ENCODE data around the gene SUN1.
"Not testable (repeated sequence)": the region's sequence is repeated elsewhere in the genome, so short reads cannot be mapped to it uniquely, and the experiment has no call there.

Gene SUN1

DNA sequence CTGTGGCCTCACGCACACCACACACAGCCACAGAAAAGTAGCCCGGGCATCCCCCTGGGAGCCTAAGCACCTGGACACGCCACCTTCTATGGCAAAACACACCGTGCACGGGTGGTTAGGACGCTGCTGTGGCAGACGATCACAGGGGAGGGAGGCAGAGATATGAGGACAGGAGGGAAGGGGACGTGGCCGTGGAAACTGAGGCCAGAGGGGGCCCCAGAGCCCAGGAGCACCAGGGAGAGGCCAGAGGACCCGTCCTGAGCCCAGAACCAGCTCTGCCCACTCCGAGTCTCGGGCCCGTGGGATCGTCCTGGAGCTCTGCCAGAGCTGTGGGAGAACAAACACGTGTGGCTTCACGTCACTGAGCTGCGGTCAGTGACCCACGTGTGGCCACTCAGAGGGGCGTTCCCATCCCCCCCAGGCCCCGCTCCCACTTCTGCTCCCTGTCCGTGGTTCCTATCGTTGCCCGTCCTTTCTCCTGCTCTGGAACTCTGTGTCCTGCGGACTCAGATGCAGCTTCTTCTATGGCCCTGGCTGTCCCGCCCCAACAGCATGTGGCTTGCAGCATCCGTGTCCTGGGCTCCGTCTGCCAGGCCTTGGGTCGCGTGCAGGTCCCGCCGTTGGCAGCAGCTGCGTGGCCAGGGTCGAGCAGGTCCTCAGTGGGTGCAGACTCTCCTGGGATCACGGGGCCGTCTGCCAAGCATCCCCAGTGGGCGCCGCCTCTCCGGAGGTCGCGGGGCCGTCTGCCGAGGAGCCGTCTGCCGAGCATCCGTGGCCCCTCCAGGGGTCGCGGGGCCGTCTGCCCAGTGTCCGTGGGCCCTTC, 75.1 kb downstream of the SUN1 start:
- no peak for DNase-seq (ENCODE audit: low spot score)

DNA sequence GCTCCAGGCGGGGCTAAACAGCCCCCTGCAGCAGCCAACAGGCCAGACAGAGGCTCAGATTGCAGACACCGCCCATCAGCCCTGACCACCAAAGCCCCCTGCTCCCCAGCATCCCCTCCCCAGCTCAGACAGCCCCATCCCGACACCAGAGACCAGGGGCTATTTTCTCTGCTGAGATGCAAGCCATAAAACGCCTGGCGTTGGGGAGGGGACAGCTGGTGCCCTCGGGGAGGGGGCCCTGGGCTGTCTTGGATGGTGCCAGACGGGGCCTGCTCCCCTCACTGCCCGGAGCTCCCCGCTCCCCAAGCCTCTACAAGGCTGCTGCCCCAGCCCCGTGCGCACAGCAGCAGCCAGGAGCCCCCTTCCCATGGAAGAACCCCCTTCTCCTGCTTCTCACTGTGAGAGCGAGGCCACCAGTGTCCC, 75.9 kb downstream of the SUN1 start:
- DNase-seq (ENCODE audit: low spot score): no peak

GRCh38 chr7:908591-909357, 76.5 kb downstream of the SUN1 start:
- DNase-seq (ENCODE audit: low spot score): not testable (repeated sequence)

- no peak for DNase-seq (ENCODE audit: low spot score)
Observed at GRCh38 chr7:909358-910329, 77.4 kb downstream of the SUN1 start.

DNA sequence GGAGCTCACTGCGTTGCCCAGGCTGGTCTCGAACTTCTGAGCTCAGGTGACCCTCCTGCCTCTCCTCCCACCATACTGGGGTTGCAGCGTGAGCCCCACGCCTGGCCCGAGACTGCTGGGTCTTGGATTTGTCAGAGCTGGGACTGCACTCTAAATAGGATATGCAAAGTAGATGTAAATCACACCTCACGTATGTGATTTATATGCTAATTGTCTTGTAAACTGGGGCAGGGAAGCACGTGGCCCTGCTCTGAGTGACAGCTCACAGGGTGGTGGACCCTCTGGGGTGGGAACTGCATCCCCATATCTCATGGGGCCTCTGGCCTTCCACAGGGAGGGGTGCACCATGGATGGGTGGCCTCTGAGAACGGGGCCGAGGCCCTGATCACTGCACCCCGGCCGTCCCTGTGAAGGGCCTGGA, 78.2 kb downstream of the SUN1 start:
- no peak for DNase-seq (ENCODE audit: low spot score)

DNA sequence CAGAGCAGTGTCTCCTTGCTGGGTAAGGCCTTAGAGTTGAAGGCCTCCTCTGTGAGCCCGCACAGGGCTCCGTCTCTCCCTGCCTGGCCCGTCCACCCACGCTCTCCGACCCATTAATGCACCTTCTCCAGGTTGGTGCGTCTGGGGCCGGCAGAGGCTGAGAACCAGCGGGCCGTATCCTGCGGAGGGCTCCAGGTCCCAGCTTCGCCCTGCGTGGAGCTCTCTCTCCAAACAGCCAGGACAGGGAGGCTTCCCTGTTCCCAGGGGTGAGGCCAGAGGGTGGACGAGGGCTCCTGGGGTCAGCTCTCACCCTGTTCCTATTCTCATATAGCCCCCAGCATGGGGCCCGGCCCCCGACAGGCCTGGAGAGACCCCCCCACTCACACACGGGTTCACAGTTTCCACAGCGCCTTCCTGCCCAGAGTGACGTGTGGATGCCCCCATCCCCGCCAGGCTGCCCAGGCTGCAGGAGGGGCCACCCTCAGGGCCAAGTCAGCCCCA, 78.7 kb downstream of the SUN1 start:
- no peak for DNase-seq (ENCODE audit: low spot score)

GRCh38 chr7:911791-912480, 79.7 kb downstream of the SUN1 start:
- DNase-seq (ENCODE audit: low spot score): no peak

GRCh38 chr7:913736-914520, 81.7 kb downstream of the SUN1 start:
- no peak for DNase-seq (ENCODE audit: low spot score)

GRCh38 chr7:914521-915194, 82.4 kb downstream of the SUN1 start:
- DNase-seq (ENCODE audit: low spot score): no peak

DNA sequence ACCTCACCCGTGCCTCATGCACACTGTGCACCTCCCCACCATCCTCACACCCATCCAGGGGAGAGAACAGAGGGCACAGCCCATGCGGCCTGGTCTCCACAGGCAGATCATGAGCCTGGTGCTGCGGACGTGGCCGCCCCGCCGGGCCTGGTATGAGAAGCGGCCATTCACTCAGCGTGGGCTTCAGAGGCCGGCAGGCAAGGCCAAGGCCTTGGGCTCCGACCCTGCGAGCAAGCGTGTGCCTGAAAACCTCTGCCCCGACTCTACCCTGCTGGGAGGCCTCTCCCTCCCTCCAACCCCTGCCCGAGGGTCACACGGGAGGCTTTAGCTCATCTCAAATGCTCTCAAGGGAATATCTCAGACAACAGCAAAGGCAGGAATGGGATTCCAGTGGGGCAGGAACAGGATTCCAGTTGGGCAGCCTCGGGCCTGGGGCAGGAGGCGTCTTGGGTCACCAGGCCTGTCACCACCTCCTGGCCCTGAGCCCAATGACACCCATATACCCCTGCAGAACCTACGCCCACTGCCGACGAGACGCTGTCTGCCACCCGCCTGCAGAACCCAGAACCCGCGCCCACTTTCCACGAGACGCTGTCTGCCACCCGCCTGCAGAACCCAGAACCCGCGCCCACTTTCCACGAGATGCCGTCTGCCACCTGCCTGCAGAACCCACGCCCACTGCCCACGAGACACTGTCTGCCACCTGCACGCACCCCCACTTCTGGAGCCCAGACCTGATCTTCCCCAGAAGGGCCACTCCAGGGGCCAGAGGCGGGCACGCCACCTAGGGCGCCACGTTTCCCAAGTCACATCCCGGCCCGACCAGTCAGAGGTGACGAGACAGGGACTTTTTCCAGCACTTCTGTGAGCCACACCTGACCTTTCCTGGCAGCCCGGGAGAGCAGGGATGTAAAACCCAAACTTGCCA, 83.3 kb downstream of the SUN1 start:
- no peak for DNase-seq (ENCODE audit: low spot score)

DNA sequence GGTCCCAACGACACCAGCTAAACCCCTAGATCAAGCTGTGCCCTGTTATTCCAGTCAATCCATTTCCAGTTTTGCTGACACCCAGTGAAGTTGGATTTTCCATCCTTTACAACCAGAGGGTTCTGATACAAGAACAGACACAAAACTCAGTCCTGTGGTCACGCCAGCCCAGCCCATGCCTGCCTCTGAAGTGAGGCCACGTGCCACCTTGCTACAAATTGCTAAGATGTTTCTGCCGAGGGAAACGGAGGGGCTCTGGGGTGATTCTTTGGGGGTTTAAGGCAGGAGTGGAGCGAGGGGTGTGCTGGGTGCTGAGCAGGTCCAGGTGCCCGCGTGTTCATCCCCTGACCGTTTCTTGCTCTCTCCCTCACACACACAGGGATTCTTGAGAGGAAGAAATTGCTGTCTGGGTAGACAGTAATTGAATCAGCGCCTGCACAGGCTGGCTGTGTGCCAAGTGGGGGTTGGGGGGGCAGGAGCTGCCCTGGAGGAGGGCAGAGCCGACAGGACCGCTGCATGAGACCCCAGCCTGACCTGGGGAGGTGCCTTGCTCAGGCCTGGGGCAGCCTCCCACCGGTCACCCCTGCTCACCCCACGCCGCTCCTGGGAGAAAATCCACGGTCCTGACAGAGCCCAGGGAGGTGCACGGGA, 84.1 kb downstream of the SUN1 start:
- DNase-seq (ENCODE audit: low spot score): no peak

DNA sequence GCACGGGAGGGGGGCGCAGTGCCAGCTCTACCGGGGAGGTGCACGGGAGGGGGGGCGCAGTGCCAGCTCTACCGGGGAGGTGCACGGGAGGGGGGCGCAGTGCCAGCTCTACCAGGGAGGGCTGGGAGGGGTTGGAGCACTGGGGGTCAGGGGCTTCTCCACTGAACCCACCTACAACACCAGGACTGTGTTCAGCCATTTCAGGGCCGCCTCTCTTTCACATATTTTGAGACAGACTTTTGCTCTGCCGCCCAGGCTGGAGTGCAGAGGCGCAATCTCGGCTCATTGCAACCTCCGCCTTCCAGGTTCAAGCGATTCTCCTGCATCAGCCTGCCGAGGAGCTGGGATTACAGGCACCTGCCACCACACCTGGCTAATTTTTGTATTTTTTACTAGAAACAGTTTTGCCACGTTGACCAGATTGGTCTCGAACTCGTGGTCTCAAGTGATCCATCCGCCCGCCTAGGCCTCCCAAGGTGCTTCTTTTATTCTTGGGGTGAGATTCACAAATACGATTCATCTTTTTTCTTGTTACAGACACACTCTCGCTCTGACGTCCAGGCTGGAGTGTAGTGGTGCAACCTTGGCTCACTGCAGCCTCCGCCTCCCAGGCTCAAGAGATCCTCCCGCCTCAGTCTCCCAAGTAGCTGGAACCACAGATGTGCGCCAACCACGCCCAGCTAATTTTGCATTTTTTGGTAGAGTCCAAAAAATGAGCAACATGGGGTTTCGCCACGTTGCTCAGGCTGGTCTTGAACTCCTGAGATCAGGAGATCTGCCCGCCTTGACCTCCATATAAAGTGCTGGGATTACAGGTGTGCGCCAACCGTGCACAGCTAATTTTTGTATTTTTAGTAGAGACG, 85.2 kb downstream of the SUN1 start:
- no peak for DNase-seq (ENCODE audit: low spot score)

DNA sequence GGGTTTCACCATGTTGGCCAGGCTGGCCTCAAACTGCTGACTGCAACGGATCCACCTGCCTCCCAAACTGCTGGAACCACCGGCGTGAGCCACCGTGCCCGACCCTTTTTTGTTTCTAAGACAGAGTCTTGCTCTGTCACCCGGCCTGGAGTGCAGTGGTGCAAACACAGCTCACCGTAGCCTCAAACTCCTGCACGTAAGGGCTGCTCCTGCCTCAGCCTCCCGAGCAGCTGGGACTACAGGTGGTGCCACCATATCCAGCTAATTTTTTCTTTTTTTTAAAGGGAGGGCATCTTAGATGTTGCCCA, 85.8 kb downstream of the SUN1 start:
- no peak for DNase-seq (ENCODE audit: low spot score)

DNA sequence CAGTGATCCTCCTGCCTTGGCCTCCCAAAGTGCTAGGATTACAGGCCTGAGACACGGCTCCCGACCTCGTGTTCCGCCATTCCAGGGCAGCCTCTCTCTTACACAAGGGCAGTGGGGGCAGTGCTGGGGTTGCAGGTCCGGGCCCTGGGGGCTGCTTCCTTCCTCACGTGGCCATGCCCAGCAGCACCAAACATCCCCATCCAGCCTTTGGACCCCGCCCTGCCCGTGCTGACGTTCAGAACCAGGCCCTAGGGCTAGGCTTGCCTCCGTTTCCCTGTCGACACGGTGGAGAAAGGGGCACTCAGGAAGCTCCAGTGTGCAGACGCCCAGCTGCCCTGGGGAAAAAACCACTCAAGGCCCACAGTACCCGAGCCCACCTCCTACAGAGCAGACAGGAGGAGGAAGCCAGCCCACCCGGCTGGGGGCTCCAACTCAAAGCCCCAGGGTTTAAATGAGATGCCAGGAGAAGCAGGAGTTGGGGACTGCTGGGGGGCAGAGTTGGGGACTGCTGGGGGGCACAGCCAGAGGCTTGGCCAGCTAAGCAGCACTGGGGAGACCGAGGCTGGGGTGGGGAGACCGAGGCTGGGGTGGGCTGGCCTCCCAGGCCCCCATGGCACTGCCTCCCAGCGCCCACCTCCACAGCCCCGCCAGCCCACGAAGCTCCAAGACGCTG, 86.3 kb downstream of the SUN1 start:
- no peak for DNase-seq (ENCODE audit: low spot score)

GRCh38 chr7:919114-919442, 86.8 kb downstream of the SUN1 start:
- DNase-seq (ENCODE audit: low spot score): no peak

- no peak for DNase-seq (ENCODE audit: low spot score)
Observed at GRCh38 chr7:919924-920341, 87.7 kb downstream of the SUN1 start.
